ENCODE results near the gene FAM187B. TPM values are rescaled to one million over a fixed set of nuclear protein-coding genes. Genes with fewer than 3 reads are reported as not detected.

Gene FAM187B
- total RNA-seq, 1 donor from 2014 or later = not detected

GRCh38 chr19:35220315-35220921 lies 8.1 kb downstream of the FAM187B start:
- no peak overlapping the region for H3K4me3 Mint-ChIP-seq
- Histone ChIP-seq H3K36me3 (no peaks in the 10 kb centered on the region), H3K4me1 (no peaks in the 10 kb centered on the region), H3K9me3 (ENCODE audit: low read depth) (no peaks in the 10 kb centered on the region), H3F3A (ENCODE audit: low read depth) (no peaks in the 10 kb centered on the region), H3K27ac (no peak overlapping the region), H4K20me1 (ENCODE audit: low read depth) (no peaks in the 10 kb centered on the region), H3K4me3 (no peak overlapping the region), H3K9ac (no peak overlapping the region), H3K27me3 (no peaks in the 10 kb centered on the region), H2AFZ (replicated peaks) (no peak overlapping the region), H3K4me2 (no peak overlapping the region), H3K79me2 (ENCODE audit: low read depth) (no peaks in the 10 kb centered on the region)
- H3K4me1 Mint-ChIP-seq = no peaks in the 10 kb centered on the region
- peaks cover 4% of the 10 kb centered on the region for H3K27me3 Mint-ChIP-seq (ENCODE audit: insufficient read depth, low read depth)
- no peak overlapping the region for H3K27ac Mint-ChIP-seq
- DNase-seq (ENCODE audit: low spot score) = no peak
- TF ChIP-seq EZH2phosphoT487 (IDR thresholded peaks at IDR 0.05) (no peak), EZH2 (IDR thresholded peaks at IDR 0.05) (no peak)
- TF ChIP-seq, protein P1, sequence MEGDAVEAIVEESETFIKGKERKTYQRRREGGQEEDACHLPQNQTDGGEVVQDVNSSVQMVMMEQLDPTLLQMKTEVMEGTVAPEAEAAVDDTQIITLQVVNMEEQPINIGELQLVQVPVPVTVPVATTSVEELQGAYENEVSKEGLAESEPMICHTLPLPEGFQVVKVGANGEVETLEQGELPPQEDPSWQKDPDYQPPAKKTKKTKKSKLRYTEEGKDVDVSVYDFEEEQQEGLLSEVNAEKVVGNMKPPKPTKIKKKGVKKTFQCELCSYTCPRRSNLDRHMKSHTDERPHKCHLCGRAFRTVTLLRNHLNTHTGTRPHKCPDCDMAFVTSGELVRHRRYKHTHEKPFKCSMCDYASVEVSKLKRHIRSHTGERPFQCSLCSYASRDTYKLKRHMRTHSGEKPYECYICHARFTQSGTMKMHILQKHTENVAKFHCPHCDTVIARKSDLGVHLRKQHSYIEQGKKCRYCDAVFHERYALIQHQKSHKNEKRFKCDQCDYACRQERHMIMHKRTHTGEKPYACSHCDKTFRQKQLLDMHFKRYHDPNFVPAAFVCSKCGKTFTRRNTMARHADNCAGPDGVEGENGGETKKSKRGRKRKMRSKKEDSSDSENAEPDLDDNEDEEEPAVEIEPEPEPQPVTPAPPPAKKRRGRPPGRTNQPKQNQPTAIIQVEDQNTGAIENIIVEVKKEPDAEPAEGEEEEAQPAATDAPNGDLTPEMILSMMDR (IDR thresholded peaks at IDR 0.05) = no peak
- H3K9me3 Mint-ChIP-seq = peaks cover 7% of the 10 kb centered on the region
- H3K36me3 Mint-ChIP-seq = no peaks in the 10 kb centered on the region

GRCh38 chr19:35219008-35219407 lies 9.5 kb downstream of the FAM187B start:
- Histone ChIP-seq H3K9me3 (ENCODE audit: low read depth) (no peaks in the 10 kb centered on the region), H3K9ac (no peak overlapping the region), H4K20me1 (ENCODE audit: low read depth) (no peaks in the 10 kb centered on the region), H3K4me1 (no peaks in the 10 kb centered on the region), H3K27ac (no peak overlapping the region), H3K27me3 (no peaks in the 10 kb centered on the region), H3K4me2 (no peak overlapping the region), H2AFZ (replicated peaks) (no peak overlapping the region), H3K79me2 (ENCODE audit: low read depth) (no peaks in the 10 kb centered on the region), H3F3A (ENCODE audit: low read depth) (no peaks in the 10 kb centered on the region), H3K36me3 (no peaks in the 10 kb centered on the region), H3K4me3 (no peak overlapping the region)
- no peaks in the 10 kb centered on the region for H3K36me3 Mint-ChIP-seq
- no peak for TF ChIP-seq EZH2phosphoT487 (IDR thresholded peaks at IDR 0.05)
- TF ChIP-seq EZH2 (IDR thresholded peaks at IDR 0.05) = no peak
- TF ChIP-seq, protein P1 (IDR thresholded peaks at IDR 0.05) = no peak
- no peaks in the 10 kb centered on the region for H3K4me1 Mint-ChIP-seq
- DNase-seq (ENCODE audit: low spot score) = no peak
- peaks cover 4% of the 10 kb centered on the region for H3K27me3 Mint-ChIP-seq (ENCODE audit: insufficient read depth, low read depth)
- no peak overlapping the region for H3K27ac Mint-ChIP-seq
- peaks cover 7% of the 10 kb centered on the region for H3K9me3 Mint-ChIP-seq
- H3K4me3 Mint-ChIP-seq = no peak overlapping the region

DNA sequence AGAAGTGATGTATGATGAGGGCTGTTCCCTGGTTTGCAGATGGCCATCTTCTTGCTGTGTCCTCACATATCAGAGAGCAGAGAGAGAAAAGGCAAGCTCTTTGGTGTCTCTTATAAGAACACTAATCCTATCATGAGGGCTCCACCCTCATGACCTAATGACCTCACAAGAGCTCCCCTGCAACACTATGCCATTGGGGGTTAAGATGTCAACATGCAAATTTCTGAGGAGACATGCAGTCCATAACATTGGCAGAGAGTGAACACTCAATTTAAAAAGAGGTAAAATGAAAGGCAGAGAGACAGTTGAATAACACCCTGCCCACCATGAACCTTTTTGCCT lies 10.9 kb downstream of the FAM187B start:
- H3K27ac Mint-ChIP-seq = no peak overlapping the region
- H3K4me1 Mint-ChIP-seq = no peaks in the 10 kb centered on the region
- H3K4me3 ChIP-seq = no peak overlapping the region
- no peak overlapping the region for H3K27ac ChIP-seq
- H3K9me3 Mint-ChIP-seq = peaks cover 7% of the 10 kb centered on the region
- no peak overlapping the region for H3K9ac ChIP-seq
- H3K27me3 ChIP-seq = no peaks in the 10 kb centered on the region
- no peak for DNase-seq (ENCODE audit: low spot score)
- H3F3A ChIP-seq (ENCODE audit: low read depth) = no peaks in the 10 kb centered on the region
- no peaks in the 10 kb centered on the region for H4K20me1 ChIP-seq (ENCODE audit: low read depth)
- no peaks in the 10 kb centered on the region for H3K9me3 ChIP-seq (ENCODE audit: low read depth)
- H2AFZ ChIP-seq (replicated peaks) = no peak overlapping the region
- H3K79me2 ChIP-seq (ENCODE audit: low read depth) = no peaks in the 10 kb centered on the region
- no peaks in the 10 kb centered on the region for H3K36me3 ChIP-seq
- H3K4me3 Mint-ChIP-seq = no peak overlapping the region
- H3K4me2 ChIP-seq = no peak overlapping the region
- TF ChIP-seq, protein P1 (IDR thresholded peaks at IDR 0.05) = no peak
- TF ChIP-seq EZH2 (IDR thresholded peaks at IDR 0.05) (no peak), EZH2phosphoT487 (IDR thresholded peaks at IDR 0.05) (no peak)
- H3K36me3 Mint-ChIP-seq = no peaks in the 10 kb centered on the region
- no peaks in the 10 kb centered on the region for H3K4me1 ChIP-seq
- H3K27me3 Mint-ChIP-seq (ENCODE audit: insufficient read depth, low read depth) = peaks cover 2% of the 10 kb centered on the region

Measured in neural progenitor cell (in vitro differentiated cells).